Smooth muscle cell (in vitro differentiated cells): ENCODE results near the gene CCNK. TPM values are rescaled to one million over a fixed set of nuclear protein-coding genes. Genes with fewer than 3 reads are reported as not detected.

Source experiments
- DNase-seq: peaks from one replicate; lab custom pipeline; 2025; ENCODE audit not compliant: unreplicated experiment; lab: John Stamatoyannopoulos, UW
- H2AFZ ChIP-seq: fragments of 200-600 bp; sonication (generic); 2 replicates; pipeline ENCODE4 v1.6.0; 2016; ENCODE audit warnings: antibody characterized with exemption, low read depth, mild to moderate bottlenecking
- H3F3A ChIP-seq: fragments of 200-600 bp; sonication (generic); 2 replicates; pipeline ENCODE4 v1.6.0; 2017; ENCODE audit warnings: antibody characterized with exemption, low read depth
- H3K27ac ChIP-seq: fragments of 200-600 bp; sonication (generic); 2 replicates; pipeline ENCODE4 v1.5.1; 2016; ENCODE audit warnings: low read depth, mild to moderate bottlenecking
- H3K27me3 ChIP-seq: fragments of 200-600 bp; sonication (generic); 2 replicates; pipeline ENCODE4 v1.6.1; 2016; ENCODE audit warnings: low read depth, mild to moderate bottlenecking
- H3K36me3 ChIP-seq: fragments of 200-600 bp; sonication (generic); 2 replicates; pipeline ENCODE4 v1.5.1; 2016; ENCODE audit warnings: low read depth
- H3K4me1 ChIP-seq: fragments of 200-600 bp; sonication (generic); 2 replicates; pipeline ENCODE4 v1.5.1; 2016; ENCODE audit warnings: low read depth
- H3K4me2 ChIP-seq: fragments of 200-600 bp; sonication (generic); 2 replicates; pipeline ENCODE4 v1.6.0; 2016; ENCODE audit warnings: mild to moderate bottlenecking
- H3K4me3 ChIP-seq: fragments of 200-600 bp; sonication (generic); 2 replicates; pipeline ENCODE4 v1.5.1; 2016; ENCODE audit warnings: mild to moderate bottlenecking
- H3K79me2 ChIP-seq: fragments of 200-600 bp; sonication (generic); 2 replicates; pipeline ENCODE4 v1.6.0; 2016; ENCODE audit warnings: low read depth, mild to moderate bottlenecking
- H3K9ac ChIP-seq: fragments of 200-600 bp; sonication (generic); 2 replicates; pipeline ENCODE4 v1.6.0; 2016; ENCODE audit warnings: low read depth
- H3K9me3 ChIP-seq: fragments of 200-600 bp; sonication (generic); replicated peaks from 2 replicates; pipeline ENCODE4 v1.5.1; 2016; ENCODE audit warnings: low read depth
- H4K20me1 ChIP-seq: fragments of 200-600 bp; sonication (generic); 2 replicates; pipeline ENCODE4 v1.6.0; 2016; ENCODE audit warnings: low read depth
- CTCF ChIP-seq: fragments of 200-600 bp; sonication (generic); IDR thresholded peaks from 2 replicates; pipeline ENCODE4 v1.5.1; 2017; ENCODE audit warnings: borderline replicate concordance, mild to moderate bottlenecking, antibody characterized with exemption; ENCODE audit not compliant: insufficient read depth, poor library complexity, severe bottlenecking
- WGBS: methylation state at CpG from one replicate; pipeline ENCODE4 v1.1.7; 2016; ENCODE audit warnings: low lambda C conversion rate; 5-methylcytosine and 5-hydroxymethylcytosine counted together
- polyA plus RNA-seq: library from polyadenylated mRNA; unstranded; fragments of >200 nt; fragmentation: Nextera tagmentation; extraction: Ambion mirVana; gene quantifications from 2 replicates; pipeline ENCODE4 v1.2.1, GENCODE V29; 2016
- total RNA-seq: library from RNA; depleted of rRNA; stranded (reverse); fragments of >200 nt; gene quantifications from 2 replicates; pipeline ENCODE4 v1.2.3, GENCODE V29; 2014

Gene CCNK
- total and polyA plus RNA-seq, 2 experiments from 2014 or later = 14.6 to 32.9 TPM

- Histone ChIP-seq H3K9ac (no peak overlapping the region), H2AFZ (no peak overlapping the region), H3K4me2 (no peak overlapping the region), H3K27me3 (no peaks in the 10 kb centered on the region), H3K36me3 (peaks cover 3% of the 10 kb centered on the region), H3F3A (peaks cover 8% of the 10 kb centered on the region), H3K4me3 (no peak overlapping the region), H3K27ac (peak overlapping the region; percentile 7), H3K79me2 (no peaks in the 10 kb centered on the region), H3K4me1 (no peaks in the 10 kb centered on the region), H4K20me1 (peaks cover 29% of the 10 kb centered on the region), H3K9me3 (no peaks in the 10 kb centered on the region)
- TF ChIP-seq CTCF = no peak
- 89% methylated on average over 12 of the region's 12 CpGs for WGBS
- DNase-seq = no peak
Observed at GRCh38 chr14:99511421-99512109, 30.4 kb downstream of the CCNK start.

- Histone ChIP-seq H3K9ac (no peak overlapping the region), H3K27ac (peak overlapping the region; percentile 7), H2AFZ (no peak overlapping the region), H3K4me2 (no peak overlapping the region), H3K27me3 (no peaks in the 10 kb centered on the region), H3K9me3 (no peaks in the 10 kb centered on the region), H3K79me2 (no peaks in the 10 kb centered on the region), H4K20me1 (peaks cover 29% of the 10 kb centered on the region), H3K4me3 (no peak overlapping the region), H3K4me1 (no peaks in the 10 kb centered on the region), H3F3A (peaks cover 8% of the 10 kb centered on the region), H3K36me3 (no peaks in the 10 kb centered on the region)
- TF ChIP-seq CTCF = no peak
- DNase-seq = no peak
- WGBS = 94% methylated on average over 10 of the region's 10 CpGs
Observed at GRCh38 chr14:99512110-99512449, 30.9 kb downstream of the CCNK start.

GRCh38 chr14:99512571-99513182 is 31.5 kb downstream of the CCNK start:
- no peak for TF ChIP-seq CTCF
- no peaks in the 10 kb centered on the region for H3K9me3 ChIP-seq
- no peak overlapping the region for H3K27ac ChIP-seq
- H3K9ac ChIP-seq = no peak overlapping the region
- H3K4me3 ChIP-seq = no peak overlapping the region
- H3K4me1 ChIP-seq = no peaks in the 10 kb centered on the region
- H4K20me1 ChIP-seq = peaks cover 35% of the 10 kb centered on the region
- no peak overlapping the region for H2AFZ ChIP-seq
- no peak overlapping the region for H3K4me2 ChIP-seq
- peaks cover 8% of the 10 kb centered on the region for H3F3A ChIP-seq
- no peaks in the 10 kb centered on the region for H3K36me3 ChIP-seq
- no peaks in the 10 kb centered on the region for H3K27me3 ChIP-seq
- H3K79me2 ChIP-seq = no peaks in the 10 kb centered on the region
- WGBS = 95% methylated on average over 16 of the region's 16 CpGs
- no peak for DNase-seq

- H3K36me3 ChIP-seq = no peaks in the 10 kb centered on the region
- H3K4me3 ChIP-seq = no peak overlapping the region
- no peaks in the 10 kb centered on the region for H3K4me1 ChIP-seq
- H3F3A ChIP-seq = peaks cover 8% of the 10 kb centered on the region
- WGBS = 93% methylated on average over 15 of the region's 15 CpGs
- H3K79me2 ChIP-seq = no peaks in the 10 kb centered on the region
- H3K27ac ChIP-seq = no peak overlapping the region
- H3K4me2 ChIP-seq = no peak overlapping the region
- no peak overlapping the region for H3K9ac ChIP-seq
- no peaks in the 10 kb centered on the region for H3K9me3 ChIP-seq
- no peak overlapping the region for H2AFZ ChIP-seq
- no peak for DNase-seq
- peaks cover 39% of the 10 kb centered on the region for H4K20me1 ChIP-seq
- no peak for TF ChIP-seq CTCF
- H3K27me3 ChIP-seq = no peaks in the 10 kb centered on the region
Observed at GRCh38 chr14:99513183-99513694, 32.0 kb downstream of the CCNK start.
